Motor neuron (in vitro differentiated cells): ENCODE results near the gene CDCP2. TPM values are rescaled to one million over a fixed set of nuclear protein-coding genes. Genes with fewer than 3 reads are reported as not detected.

ENCODE experiments used
- ATAC-seq, 8 experiments: fragments of 200-7000 bp; cut with Tn5 transposase; replicated peaks in 6 of 8; 2 replicates each; pipeline ENCODE4 v1.8.0; 2021; ENCODE audit warnings: mild to moderate bottlenecking in 8 of 8, moderate library complexity in 8 of 8
- H3K27ac ChIP-seq, 2 donors: fragments of 250-450 bp; sonication (Bioruptor Pico); 2 replicates each; pipeline ENCODE4 v1.9.0; 2021; ENCODE audit warnings: antibody characterized with exemption in 2 of 2, mild to moderate bottlenecking in 2 of 2, moderate library complexity in 1 of 2
- H3K4me1 ChIP-seq, 2 donors: fragments of 250-450 bp; sonication (Bioruptor Pico); replicated peaks in 1 of 2; 2 replicates each; pipeline ENCODE4 v1.6.1; 2021; ENCODE audit warnings: antibody characterized with exemption in 2 of 2, mild to moderate bottlenecking in 2 of 2, moderate library complexity in 1 of 2
- H3K4me3 ChIP-seq, 5 donors: fragments of 250-450 bp; sonication (Bioruptor Pico); 2 replicates each; pipeline ENCODE4 v1.9.0; 2021; ENCODE audit warnings: antibody characterized with exemption in 5 of 5, mild to moderate bottlenecking in 5 of 5, moderate library complexity in 4 of 5
- WGBS, 10 experiments: fragments of 450-650 bp; shearing (Covaris generic); methylation state at CpG; one replicate each; pipeline ENCODE4 v1.0.0; 2022; 5-methylcytosine and 5-hydroxymethylcytosine counted together
- in situ Hi-C, 9 experiments: fragments of 400-800 bp; cut with MboI; loops; one replicate each; pipeline ENCODE4 v1.15.0; 2021; ENCODE audit warnings: low sequenced_read_pairs in 9 of 9, low pct_unique_long_range_greater_than_20kb in 2 of 9; ENCODE audit not compliant: unreplicated experiment in 9 of 9
- total RNA-seq, 8 experiments: library from RNA; unstranded; fragments of 300-600 nt; gene quantifications; 2 replicates each; pipeline versions ENCODE4 v1.2.3 to v1.2.4, GENCODE V29; 2022

Gene CDCP2
- total RNA-seq, 8 experiments from 2014 or later: 0.09 to 0.21 (median 0.15) TPM; not detected in 4

DNA sequence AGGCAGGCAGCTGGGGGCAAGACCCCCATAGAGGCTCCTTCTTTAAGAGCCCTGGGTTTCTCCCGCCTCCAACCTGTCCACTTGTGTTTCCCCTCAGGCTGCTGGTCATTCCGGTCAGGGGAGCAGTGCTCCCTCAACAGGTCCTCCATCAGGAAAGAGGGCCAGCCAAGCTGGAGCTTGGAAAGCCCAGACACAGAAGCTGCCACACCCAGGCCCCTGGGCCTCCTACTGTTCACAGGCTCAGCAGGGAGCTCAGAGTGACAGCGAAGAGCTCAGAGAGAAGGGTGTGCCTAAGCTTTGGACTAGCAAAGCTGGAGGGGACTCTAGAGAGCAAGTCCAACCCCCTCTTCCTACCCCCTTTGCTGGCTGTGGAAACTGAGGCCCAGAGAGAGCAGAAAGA, 10.3 kb upstream of the CDCP2 start:
- 50 to 93% (median 77%) methylated on average over 1 to 3 of the region's 3 CpGs; no CpG with 5 or more reads in 5 of the 10 experiments for whole genome bisulfite sequencing, 10 experiments
- Histone ChIP-seq H3K4me3 (no peak overlapping the region), H3K4me1 (no peaks in the 10 kb centered on the region), H3K27ac (no peak overlapping the region)
- ATAC-seq: peak in 5 of 8 experiments; percentile 28 to 94 (median 92)
- in situ Hi-C loops: no loop called here

DNA sequence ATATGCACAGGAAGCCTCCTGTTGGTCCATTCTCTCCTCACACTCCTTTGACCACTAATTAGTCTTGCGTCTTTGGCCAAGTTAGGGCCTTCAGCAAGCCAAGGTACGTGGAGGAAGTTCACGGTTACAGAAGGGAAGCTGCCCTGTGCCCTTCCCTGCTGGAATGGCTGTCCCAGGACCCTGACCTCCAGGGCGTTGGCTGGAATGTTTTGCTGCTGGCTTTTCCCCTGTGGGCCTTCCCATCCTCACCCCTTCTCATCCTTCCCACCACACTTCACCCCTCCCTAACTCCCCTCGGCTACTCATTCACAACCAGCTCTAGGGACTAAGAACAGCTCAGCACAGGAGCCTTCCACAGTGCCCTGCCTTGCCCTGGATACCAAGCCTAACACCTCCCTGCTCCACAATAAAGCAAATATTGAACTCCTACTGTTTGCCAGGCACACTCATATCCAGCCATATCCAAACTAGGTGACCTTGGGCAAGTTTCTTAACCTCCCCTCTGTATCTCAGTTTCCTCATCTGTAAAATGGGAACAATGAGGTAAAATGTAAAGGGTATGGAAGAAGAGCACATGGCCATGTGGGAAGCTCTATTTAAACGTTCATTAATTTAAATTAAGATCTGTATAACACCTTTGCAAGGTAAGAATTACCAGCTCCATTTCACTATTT, 8.8 kb upstream of the CDCP2 start:
- Histone ChIP-seq H3K4me1 (no peaks in the 10 kb centered on the region), H3K4me3 (no peak overlapping the region), H3K27ac (no peak overlapping the region)
- in situ Hi-C loops: no loop called here
- ATAC-seq: no peak
- WGBS, 10 experiments: 13 to 100% (median 72%) methylated on average over 1 to 5 of the region's 6 CpGs; no CpG with 5 or more reads in 1 of the 10 experiments

DNA sequence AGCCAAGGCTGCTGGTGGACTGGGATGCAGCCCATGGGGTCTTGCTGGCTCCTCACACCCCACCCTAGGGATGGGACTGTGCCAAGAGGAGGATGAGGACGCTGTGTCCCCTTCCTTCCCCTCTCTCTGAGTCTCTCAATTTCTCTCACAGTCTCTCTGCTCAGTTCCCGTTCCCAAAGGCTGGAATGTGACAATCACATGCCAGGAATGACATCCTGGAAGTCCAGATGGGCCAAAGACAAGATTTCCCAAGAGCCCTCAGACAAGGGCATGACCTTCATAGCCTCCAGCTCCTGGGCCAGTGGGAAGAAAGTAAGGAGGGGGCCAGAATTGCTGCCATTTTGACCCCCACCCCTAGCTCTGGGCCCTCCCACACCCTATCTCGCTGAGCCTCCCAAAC, 7.6 kb upstream of the CDCP2 start:
- ATAC-seq: no peak
- Histone ChIP-seq H3K4me3 (no peak overlapping the region), H3K4me1 (no peaks in the 10 kb centered on the region), H3K27ac (no peak overlapping the region)
- 80 to 100% methylated on average over 1 to 2 of the region's 3 CpGs; no CpG with 5 or more reads in 8 of the 10 experiments for WGBS, 10 experiments
- in situ Hi-C loops: no loop called here

DNA sequence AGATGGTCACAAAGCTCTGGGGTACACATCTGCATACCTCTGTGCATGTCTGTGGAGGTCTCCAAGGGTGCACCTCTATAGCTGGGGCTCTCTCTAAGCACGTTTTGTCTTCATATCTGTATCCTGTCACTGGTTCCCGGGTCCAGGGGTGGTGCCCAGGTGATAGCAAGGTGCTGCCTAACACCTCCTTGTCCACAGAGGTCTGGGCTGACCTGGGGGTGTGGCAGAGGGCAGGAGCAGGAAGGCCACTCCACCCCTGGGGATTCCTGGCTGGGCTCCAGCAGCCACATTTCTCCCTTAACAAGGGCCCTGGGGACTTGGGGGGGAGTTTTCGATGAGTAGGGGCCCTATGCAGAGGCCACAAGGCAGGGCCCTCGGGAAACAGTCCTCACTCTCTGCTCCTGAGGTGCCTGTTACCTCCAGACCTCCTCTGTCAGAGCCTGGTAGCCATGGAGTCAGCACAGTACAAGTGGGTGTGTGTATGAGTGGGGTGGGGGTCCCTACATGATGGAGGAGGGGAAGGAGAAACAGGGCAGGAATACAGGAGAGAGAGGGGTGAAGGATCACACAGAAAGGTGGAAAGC, 7.0 kb upstream of the CDCP2 start:
- no peaks in the 10 kb centered on the region for H3K4me1 ChIP-seq
- H3K4me3 ChIP-seq: no peak overlapping the region
- no peak overlapping the region for H3K27ac ChIP-seq
- in situ Hi-C loops: no loop called here
- WGBS, 10 experiments: 0 to 73% (median 46%) methylated on average over 2 to 3 of the region's 4 CpGs; no CpG with 5 or more reads in 5 of the 10 experiments
- no peak for ATAC-seq

DNA sequence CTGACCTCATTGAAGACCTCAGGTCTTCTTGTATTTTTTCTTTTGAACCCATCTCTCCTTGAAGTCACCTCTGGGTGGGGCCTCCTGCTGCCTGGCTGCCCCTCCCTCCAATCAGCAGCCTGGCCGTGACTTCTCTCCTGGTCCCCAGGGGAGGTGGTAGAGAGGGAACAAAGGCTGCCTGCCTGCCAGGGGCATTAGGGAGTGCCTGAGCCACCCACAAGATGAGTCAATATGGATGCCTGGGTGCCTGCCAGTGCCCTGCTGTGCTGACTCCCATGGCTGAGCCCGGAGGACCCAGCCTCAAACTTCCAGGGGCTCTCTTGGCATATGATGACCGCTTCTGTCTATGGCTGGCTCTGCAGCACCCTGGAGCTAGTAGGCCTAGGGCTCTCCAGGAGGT, 5.3 kb upstream of the CDCP2 start:
- WGBS, 10 experiments: 85 to 100% (median 86%) methylated on average over 1 to 2 of the region's 3 CpGs; no CpG with 5 or more reads in 7 of the 10 experiments
- no peak overlapping the region for H3K4me3 ChIP-seq
- H3K27ac ChIP-seq: no peak overlapping the region
- in situ Hi-C loops: no loop called here
- no peak for ATAC-seq
- H3K4me1 ChIP-seq: peaks cover 0 to 6% of the 10 kb centered on the region in 2 donors

DNA sequence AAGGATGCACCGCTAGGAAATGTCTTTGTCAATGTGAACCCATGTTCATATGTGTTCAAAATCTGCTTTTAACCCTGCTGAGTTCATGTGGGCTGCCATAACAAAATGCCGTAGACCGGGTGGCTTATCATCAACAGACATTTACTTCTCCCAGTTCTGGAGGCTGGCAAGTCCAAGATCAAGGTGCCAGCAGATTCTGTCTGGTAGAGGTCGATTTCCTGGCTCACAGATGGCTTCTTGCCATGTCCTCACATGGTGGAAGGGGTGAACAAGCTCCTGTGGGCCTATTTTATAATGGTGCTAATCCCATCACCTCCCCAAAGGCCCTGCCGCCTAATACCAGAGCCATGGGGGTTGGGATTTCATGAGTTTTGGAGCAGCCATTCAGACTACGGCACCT, 4.6 kb upstream of the CDCP2 start:
- Histone ChIP-seq H3K4me3 (no peak overlapping the region), H3K4me1 (peaks cover 0 to 6% of the 10 kb centered on the region in 2 donors), H3K27ac (no peak overlapping the region)
- ATAC-seq: no peak
- in situ Hi-C loops: no loop called here
- 80 to 100% (median 84%) methylated on average over 1 to 6 of the region's 6 CpGs; no CpG with 5 or more reads in 3 of the 10 experiments for WGBS, 10 experiments

DNA sequence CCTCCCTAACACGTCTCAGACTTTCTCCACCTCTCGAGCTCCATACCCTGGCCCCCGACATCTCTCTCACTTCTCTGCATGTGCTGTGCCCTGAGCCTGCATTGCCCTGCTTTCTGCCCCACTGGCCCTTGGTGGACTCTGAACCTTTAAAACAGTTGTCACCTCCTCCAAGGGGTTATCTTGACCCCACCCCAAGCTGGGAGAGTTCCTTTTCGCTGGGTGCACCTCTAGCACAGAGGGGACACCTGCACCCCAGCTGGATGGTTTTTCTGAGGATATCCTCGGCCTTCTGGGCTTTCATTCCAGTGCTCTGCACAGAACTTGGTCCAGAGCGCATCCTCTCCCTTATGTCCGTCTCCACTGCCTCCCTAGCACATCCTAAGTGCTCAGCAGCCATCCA, 4.2 kb upstream of the CDCP2 start:
- ATAC-seq: no peak
- H3K4me3 ChIP-seq: no peak overlapping the region
- in situ Hi-C loops: no loop called here

DNA sequence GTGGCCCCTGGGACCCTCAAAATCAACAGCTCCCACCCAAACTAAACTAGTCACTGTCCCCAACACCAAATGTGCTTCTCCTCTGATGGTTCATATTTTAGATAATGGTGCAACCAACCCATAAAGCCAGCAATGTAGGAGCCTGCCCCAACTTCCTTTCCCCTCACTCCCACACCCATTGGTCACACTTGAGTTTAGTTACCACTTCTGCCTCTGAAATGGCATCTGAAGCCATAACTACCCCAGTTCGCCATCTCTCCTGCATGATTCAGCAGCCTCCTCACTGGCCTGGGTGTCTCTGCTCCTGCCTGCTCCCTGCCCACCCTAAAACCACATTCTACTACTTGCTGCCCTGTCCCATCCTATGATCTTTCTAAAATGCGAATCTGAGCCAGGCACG, 3.4 kb upstream of the CDCP2 start:
- in situ Hi-C loops: no loop called here
- Histone ChIP-seq H3K4me3 (no peak overlapping the region), H3K27ac (no peak overlapping the region), H3K4me1 (peaks cover 0 to 6% of the 10 kb centered on the region in 2 donors)
- no peak for ATAC-seq
- 72 to 92% (median 80%) methylated on average over 1 to 2 of the region's 3 CpGs; no CpG with 5 or more reads in 5 of the 10 experiments for WGBS, 10 experiments

More for the DNA sequence above, 4.2 kb upstream of the CDCP2 start:
- Histone ChIP-seq H3K4me1 (peaks cover 0 to 6% of the 10 kb centered on the region in 2 donors), H3K27ac (no peak overlapping the region)
- 17 to 100% (median 85%) methylated on average over 2 to 7 of the region's 7 CpGs; no CpG with 5 or more reads in 3 of the 10 experiments for WGBS, 10 experiments

DNA sequence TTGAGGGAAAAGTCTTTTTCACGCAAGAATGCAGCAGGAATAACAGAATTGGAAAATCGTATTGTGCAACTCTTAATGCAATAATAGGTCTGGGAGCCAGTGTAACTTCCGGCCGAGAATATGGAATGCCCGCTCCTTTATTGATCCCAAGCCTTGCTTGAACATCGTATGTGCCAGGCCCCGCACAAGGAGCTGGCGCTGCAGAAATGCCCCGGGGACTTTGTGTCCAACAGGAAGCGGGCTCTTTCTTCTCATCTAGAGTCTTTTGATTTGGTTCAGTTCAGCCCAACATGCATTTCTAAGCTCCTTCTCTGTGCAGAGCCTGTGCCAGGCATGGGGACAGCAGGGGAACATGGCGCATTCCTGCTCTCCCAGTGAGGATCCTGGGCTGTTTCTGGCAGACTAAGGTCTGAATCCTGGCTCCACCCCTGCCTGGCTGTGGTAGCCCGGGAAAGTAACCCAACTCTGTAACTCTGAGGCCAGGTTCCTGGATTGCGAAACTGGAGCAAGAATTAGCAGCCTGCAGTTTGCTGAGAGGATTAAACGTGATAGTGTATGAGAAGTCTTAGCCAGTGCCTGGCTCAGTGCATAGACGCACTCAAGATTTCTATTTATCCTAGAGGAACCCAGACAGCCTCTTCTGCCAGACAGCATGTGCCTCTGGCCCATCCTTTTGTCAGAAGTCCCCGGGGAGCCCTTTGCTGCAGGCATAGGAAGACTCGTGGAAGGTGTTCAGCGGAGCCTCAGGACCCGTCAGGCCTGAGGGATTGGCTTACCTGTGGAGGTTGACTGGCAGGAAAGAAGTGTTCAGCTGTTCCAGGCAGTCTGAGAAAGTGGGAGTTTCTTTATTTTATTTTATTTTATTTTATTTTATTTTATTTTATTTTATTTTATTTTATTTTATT, 987 bp upstream of the CDCP2 start:
- H3K4me3 ChIP-seq: no peak overlapping the region
- in situ Hi-C loops: no loop called here
- H3K4me1 ChIP-seq: peaks cover 0 to 6% of the 10 kb centered on the region in 2 donors
- H3K27ac ChIP-seq: no peak overlapping the region
- WGBS, 10 experiments: 0 to 87% (median 68%) methylated on average over 1 to 17 of the region's 19 CpGs; no CpG with 5 or more reads in 2 of the 10 experiments
- peak; percentile 38 to 94 (median 58) for ATAC-seq

DNA sequence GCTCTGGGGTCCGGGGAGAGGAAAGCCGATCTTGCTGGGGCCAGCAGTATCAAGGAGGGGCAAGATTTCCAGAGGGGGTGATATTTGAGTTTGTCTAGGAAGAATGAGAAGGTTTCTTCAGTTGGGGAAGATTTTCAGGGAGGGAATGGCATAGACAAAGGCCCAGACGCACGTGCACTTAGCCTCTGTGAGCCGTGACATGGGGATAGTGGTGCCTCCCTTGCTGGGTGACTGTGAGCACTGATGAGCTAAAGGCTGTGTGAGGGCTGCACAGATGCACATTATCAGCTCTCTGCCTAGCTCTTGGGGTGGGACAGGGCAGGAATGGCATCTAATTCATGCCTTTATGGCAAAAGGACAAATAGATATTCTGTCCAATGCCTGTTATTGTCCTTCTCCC, 1.8 kb downstream of the CDCP2 start:
- peaks cover 0 to 6% of the 10 kb centered on the region in 2 donors for H3K4me1 ChIP-seq
- no peak overlapping the region for H3K27ac ChIP-seq
- ATAC-seq: peak in 1 of 8 experiments; percentile 16
- no peak overlapping the region for H3K4me3 ChIP-seq
- 71 to 100% (median 80%) methylated on average over 1 to 5 of the region's 5 CpGs; no CpG with 5 or more reads in 5 of the 10 experiments for WGBS, 10 experiments
- in situ Hi-C loops: no loop called here

DNA sequence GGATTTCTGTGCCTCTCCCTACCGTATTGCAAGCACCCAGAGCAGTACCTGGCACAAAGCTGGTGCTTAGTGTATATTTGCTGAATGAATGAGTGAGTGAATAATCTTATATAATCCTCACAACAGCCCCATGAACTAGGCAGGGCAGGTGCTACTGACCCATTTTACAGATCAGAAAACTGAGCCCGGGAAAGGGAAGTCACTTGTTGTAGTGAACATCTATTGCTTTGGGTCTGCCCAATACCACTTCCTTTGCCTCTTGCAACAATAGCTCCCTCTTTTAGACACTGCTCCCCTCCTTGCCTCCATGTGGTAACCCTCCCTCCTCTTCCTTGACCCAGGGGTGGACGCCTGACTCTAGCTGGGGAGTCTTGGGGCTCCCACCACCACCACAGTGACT, 3.1 kb downstream of the CDCP2 start:
- Histone ChIP-seq H3K4me1 (peaks cover 0 to 6% of the 10 kb centered on the region in 2 donors), H3K27ac (no peak overlapping the region), H3K4me3 (no peak overlapping the region)
- no peak for ATAC-seq
- WGBS, 10 experiments: 87 to 100% (median 100%) methylated on average over 1 to 3 of the region's 3 CpGs; no CpG with 5 or more reads in 1 of the 10 experiments
- in situ Hi-C loops: no loop called here

DNA sequence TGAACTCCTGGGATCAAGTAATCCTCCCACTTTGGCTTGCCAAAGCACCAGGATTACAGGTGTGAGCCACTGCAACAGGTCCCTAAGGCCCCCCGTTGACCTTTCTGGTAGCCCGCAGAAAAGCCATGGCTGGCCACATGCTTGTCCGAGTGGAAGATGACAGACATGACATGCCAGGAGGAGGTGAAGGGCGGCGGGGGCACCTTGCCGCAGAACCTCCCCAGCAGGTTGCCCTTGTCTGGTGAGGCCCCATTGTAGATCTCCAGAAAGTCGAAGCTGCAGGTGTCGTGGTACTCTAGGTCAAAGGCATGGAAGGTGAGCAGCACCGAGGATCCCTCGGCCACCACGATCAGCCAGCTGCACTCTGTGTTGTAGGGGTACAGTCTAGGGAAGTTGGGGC, 8.4 kb downstream of the CDCP2 start:
- no peaks in the 10 kb centered on the region for H3K4me1 ChIP-seq
- 43 to 100% (median 86%) methylated on average over 1 to 11 of the region's 11 CpGs; no CpG with 5 or more reads in 3 of the 10 experiments for WGBS, 10 experiments
- no peak overlapping the region for H3K4me3 ChIP-seq
- ATAC-seq: no peak
- in situ Hi-C loops: no loop called here
- H3K27ac ChIP-seq: no peak overlapping the region
